ENCODE results near the gene ATP10A. TPM values are rescaled to one million over a fixed set of nuclear protein-coding genes. Genes with fewer than 3 reads are reported as not detected.

ATP10A gene
- polyA plus RNA-seq, 1 donor (not counting 4 experiments of a cell fraction or from before 2014, with no cell fraction given), result not detected

DNA sequence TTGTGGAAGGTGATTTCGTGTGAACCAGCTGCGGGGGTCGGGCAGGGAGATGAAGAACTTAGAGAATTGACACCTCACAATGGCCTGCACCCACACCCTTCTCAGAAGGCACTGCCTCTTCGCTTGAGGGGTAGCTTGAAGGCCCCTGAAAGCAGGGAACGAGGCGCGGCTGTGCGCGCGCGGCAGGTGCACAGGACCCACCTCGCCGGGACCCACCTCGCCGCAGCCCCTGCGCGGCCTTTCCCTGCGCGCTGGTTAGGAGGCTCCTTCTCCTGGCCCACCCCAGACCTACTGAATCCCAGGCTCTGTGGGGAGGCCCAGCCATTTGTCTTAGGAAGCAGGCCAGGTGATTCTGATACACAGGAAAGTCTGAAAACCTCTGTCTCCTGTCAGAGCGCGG is 46.2 kb upstream of the ATP10A start:
- Histone ChIP-seq H3K9ac (ENCODE audit: control insufficient read depth, extremely low read depth, insufficient read depth, low read length) (no peak overlapping the region), H4K20me1 (ENCODE audit: control insufficient read depth, extremely low read depth, insufficient read depth, low read length) (no peaks in the 10 kb centered on the region), H3K4me3 (ENCODE audit: control insufficient read depth in 2 of 3, extremely low read depth in 1 of 3, insufficient read depth in 2 of 3, low read depth in 1 of 3, low read length in 3 of 3) (no peak overlapping the region), H3K4me2 (ENCODE audit: control insufficient read depth, extremely low read depth, insufficient read depth, low read depth, low read length) (no peak overlapping the region), H3K4me1 (ENCODE audit: control insufficient read depth, extremely low read depth, insufficient read depth, low read length) (no peaks in the 10 kb centered on the region), H3K9me1 (ENCODE audit: control insufficient read depth, extremely low read depth, insufficient read depth, low read length) (no peaks in the 10 kb centered on the region), H3K36me3 (ENCODE audit: control insufficient read depth in 2 of 2, extremely low read depth in 1 of 2, insufficient read depth in 2 of 2, low read length in 2 of 2) (no peaks in the 10 kb centered on the region), H2AFZ (ENCODE audit: control insufficient read depth, low read length) (no peak overlapping the region), H3K27me3 (ENCODE audit: control insufficient read depth, extremely low read depth, insufficient read depth, low read length) (no peaks in the 10 kb centered on the region), H3K79me2 (ENCODE audit: control insufficient read depth, insufficient read depth, low read length) (no peaks in the 10 kb centered on the region), H3K9me3 (ENCODE audit: control insufficient read depth, low read depth, low read length) (peaks cover 2% of the 10 kb centered on the region), H3K27ac (ENCODE audit: control insufficient read depth, insufficient read depth, low read length) (no peak overlapping the region)
- dilution Hi-C loops (cut with MboI; ENCODE audit: extremely low pct_ligation_motif_present, low sequenced_read_pairs), result no loop called here
- TF ChIP-seq, protein P1, sequence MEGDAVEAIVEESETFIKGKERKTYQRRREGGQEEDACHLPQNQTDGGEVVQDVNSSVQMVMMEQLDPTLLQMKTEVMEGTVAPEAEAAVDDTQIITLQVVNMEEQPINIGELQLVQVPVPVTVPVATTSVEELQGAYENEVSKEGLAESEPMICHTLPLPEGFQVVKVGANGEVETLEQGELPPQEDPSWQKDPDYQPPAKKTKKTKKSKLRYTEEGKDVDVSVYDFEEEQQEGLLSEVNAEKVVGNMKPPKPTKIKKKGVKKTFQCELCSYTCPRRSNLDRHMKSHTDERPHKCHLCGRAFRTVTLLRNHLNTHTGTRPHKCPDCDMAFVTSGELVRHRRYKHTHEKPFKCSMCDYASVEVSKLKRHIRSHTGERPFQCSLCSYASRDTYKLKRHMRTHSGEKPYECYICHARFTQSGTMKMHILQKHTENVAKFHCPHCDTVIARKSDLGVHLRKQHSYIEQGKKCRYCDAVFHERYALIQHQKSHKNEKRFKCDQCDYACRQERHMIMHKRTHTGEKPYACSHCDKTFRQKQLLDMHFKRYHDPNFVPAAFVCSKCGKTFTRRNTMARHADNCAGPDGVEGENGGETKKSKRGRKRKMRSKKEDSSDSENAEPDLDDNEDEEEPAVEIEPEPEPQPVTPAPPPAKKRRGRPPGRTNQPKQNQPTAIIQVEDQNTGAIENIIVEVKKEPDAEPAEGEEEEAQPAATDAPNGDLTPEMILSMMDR (optimal IDR thresholded peaks at IDR 0.05 in 1 of 3, IDR thresholded peaks at IDR 0.05 in 1 of 3, conservative IDR thresholded peaks at IDR 0.05 in 1 of 3; ENCODE audit: extremely low read depth in 1 of 3, insufficient read depth in 2 of 3, low read length in 3 of 3), result no peak
- TF ChIP-seq EZH2 (IDR thresholded peaks at IDR 0.05; ENCODE audit: low read length), result no peak
- no peak for FAIRE-seq
- DNase-seq (ENCODE audit: low read depth, low spot score), result no peak

DNA sequence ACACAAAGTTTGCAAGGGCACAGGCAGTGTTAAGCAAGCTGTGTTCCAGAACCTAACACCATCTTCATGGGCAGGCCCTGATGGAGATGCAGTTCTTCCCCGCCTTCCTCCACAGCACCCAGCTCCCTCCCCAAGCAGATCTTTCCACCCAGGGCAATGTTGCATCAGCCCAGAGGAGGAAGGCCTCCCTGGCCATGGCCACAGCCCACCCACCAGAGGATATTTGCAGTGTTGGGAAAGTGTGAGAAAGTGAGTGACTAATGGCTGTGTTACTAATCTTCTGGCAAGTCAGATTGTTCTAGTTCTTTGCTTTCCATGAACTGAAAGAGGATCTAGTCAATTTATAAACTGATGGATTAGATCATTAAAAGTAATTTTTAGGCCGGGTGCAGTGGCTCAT is 42.0 kb upstream of the ATP10A start:
- H3K79me2 ChIP-seq (ENCODE audit: control insufficient read depth, insufficient read depth, low read length), result no peaks in the 10 kb centered on the region
- dilution Hi-C loops (cut with MboI; ENCODE audit: extremely low pct_ligation_motif_present, low sequenced_read_pairs), result no loop called here
- H3K36me3 ChIP-seq (ENCODE audit: control insufficient read depth in 2 of 2, extremely low read depth in 1 of 2, insufficient read depth in 2 of 2, low read length in 2 of 2), result no peaks in the 10 kb centered on the region
- FAIRE-seq, result no peak
- no peaks in the 10 kb centered on the region for H3K9me1 ChIP-seq (ENCODE audit: control insufficient read depth, extremely low read depth, insufficient read depth, low read length)
- peaks cover 6% of the 10 kb centered on the region for H3K9me3 ChIP-seq (ENCODE audit: control insufficient read depth, low read depth, low read length)
- no peaks in the 10 kb centered on the region for H4K20me1 ChIP-seq (ENCODE audit: control insufficient read depth, extremely low read depth, insufficient read depth, low read length)
- H3K4me3 ChIP-seq (ENCODE audit: control insufficient read depth in 2 of 3, extremely low read depth in 1 of 3, insufficient read depth in 2 of 3, low read depth in 1 of 3, low read length in 3 of 3), result no peak overlapping the region
- TF ChIP-seq EZH2 (IDR thresholded peaks at IDR 0.05; ENCODE audit: low read length), result no peak
- TF ChIP-seq, protein P1 (optimal IDR thresholded peaks at IDR 0.05 in 1 of 3, IDR thresholded peaks at IDR 0.05 in 1 of 3, conservative IDR thresholded peaks at IDR 0.05 in 1 of 3; ENCODE audit: extremely low read depth in 1 of 3, insufficient read depth in 2 of 3, low read length in 3 of 3), result no peak
- no peaks in the 10 kb centered on the region for H3K27me3 ChIP-seq (ENCODE audit: control insufficient read depth, extremely low read depth, insufficient read depth, low read length)
- no peaks in the 10 kb centered on the region for H3K4me1 ChIP-seq (ENCODE audit: control insufficient read depth, extremely low read depth, insufficient read depth, low read length)
- DNase-seq (ENCODE audit: low read depth, low spot score), result no peak
- no peak overlapping the region for H2AFZ ChIP-seq (ENCODE audit: control insufficient read depth, low read length)
- H3K27ac ChIP-seq (ENCODE audit: control insufficient read depth, insufficient read depth, low read length), result no peak overlapping the region
- no peak overlapping the region for H3K4me2 ChIP-seq (ENCODE audit: control insufficient read depth, extremely low read depth, insufficient read depth, low read depth, low read length)
- no peak overlapping the region for H3K9ac ChIP-seq (ENCODE audit: control insufficient read depth, extremely low read depth, insufficient read depth, low read length)
